Measurements from ENCODE around the gene MRPS26. TPM values are rescaled to one million over a fixed set of nuclear protein-coding genes. Genes with fewer than 3 reads are reported as not detected.
"Not testable (repeated sequence)": the region's sequence is repeated elsewhere in the genome, so short reads cannot be mapped to it uniquely, and the experiment has no call there.

Gene MRPS26
- total and polyA plus RNA-seq, 7 donors, result 33.5 to 71.7 (median 61.3) TPM

GRCh38 chr20:3051385-3052019 is 5.7 kb downstream of the MRPS26 start:
- no peak for DNase-seq
- Histone ChIP-seq H3K27me3 (no peaks in the 10 kb centered on the region), H3K4me1 (peaks cover 0 to 13% (median 11%) of the 10 kb centered on the region in 4 donors), H3K36me3 (peaks cover 0 to 33% (median 14%) of the 10 kb centered on the region in 4 donors), H3K9me3 (no peaks in the 10 kb centered on the region), H3K27ac (no peak overlapping the region), H3K4me3 (no peak overlapping the region)
- TF ChIP-seq EP300 (IDR thresholded peaks at IDR 0.05), result no peak
- TF ChIP-seq POLR2A (IDR thresholded peaks at IDR 0.05), result no peak
- TF ChIP-seq POLR2AphosphoS5 (IDR thresholded peaks at IDR 0.05), result no peak
- TF ChIP-seq, protein P1, sequence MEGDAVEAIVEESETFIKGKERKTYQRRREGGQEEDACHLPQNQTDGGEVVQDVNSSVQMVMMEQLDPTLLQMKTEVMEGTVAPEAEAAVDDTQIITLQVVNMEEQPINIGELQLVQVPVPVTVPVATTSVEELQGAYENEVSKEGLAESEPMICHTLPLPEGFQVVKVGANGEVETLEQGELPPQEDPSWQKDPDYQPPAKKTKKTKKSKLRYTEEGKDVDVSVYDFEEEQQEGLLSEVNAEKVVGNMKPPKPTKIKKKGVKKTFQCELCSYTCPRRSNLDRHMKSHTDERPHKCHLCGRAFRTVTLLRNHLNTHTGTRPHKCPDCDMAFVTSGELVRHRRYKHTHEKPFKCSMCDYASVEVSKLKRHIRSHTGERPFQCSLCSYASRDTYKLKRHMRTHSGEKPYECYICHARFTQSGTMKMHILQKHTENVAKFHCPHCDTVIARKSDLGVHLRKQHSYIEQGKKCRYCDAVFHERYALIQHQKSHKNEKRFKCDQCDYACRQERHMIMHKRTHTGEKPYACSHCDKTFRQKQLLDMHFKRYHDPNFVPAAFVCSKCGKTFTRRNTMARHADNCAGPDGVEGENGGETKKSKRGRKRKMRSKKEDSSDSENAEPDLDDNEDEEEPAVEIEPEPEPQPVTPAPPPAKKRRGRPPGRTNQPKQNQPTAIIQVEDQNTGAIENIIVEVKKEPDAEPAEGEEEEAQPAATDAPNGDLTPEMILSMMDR (IDR thresholded peaks at IDR 0.05), result no peak
- 72% methylated on average over 7 of the region's 7 CpGs for WGBS, 2 donors
- intact Hi-C loops (cut with DNase I), result no loop called here

GRCh38 chr20:3059489-3059888 is 13.6 kb downstream of the MRPS26 start:
- 89 to 93% methylated on average over 3 of the region's 3 CpGs for WGBS, 2 donors
- Histone ChIP-seq H3K4me3 (no peak overlapping the region), H3K4me1 (no peaks in the 10 kb centered on the region), H3K27me3 (no peaks in the 10 kb centered on the region), H3K36me3 (no peaks in the 10 kb centered on the region), H3K9me3 (no peaks in the 10 kb centered on the region), H3K27ac (no peak overlapping the region)
- DNase-seq, result no peak
- intact Hi-C loops (cut with DNase I), result no loop called here
- TF ChIP-seq, protein P1 (IDR thresholded peaks at IDR 0.05), result no peak
- no peak for TF ChIP-seq POLR2A (IDR thresholded peaks at IDR 0.05)
- TF ChIP-seq POLR2AphosphoS5 (IDR thresholded peaks at IDR 0.05), result no peak
- no peak for TF ChIP-seq EP300 (IDR thresholded peaks at IDR 0.05)

DNA sequence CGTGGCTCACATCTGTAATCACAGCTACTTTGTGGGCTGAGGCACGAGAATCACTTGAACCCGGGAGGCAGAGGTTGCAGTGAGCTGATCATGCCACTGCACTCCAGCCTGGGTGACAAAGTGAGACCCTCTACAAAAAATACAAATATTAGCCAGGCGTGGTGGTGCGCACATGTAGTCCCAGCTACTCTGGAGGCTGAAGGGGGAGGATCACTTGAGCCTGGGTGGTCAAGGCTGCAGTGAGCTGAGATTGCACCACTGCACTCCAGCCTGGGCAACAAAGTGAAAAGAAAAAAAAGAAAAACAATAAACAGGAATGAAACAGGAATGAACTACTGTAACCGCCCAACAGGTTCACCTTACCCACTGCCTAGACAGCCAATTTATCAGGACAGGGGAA is 18.3 kb downstream of the MRPS26 start:
- H3K4me1 ChIP-seq; H3K27ac ChIP-seq; DNase-seq; intact Hi-C loops (cut with DNase I); H3K9me3 ChIP-seq; H3K36me3 ChIP-seq; H3K4me3 ChIP-seq; H3K27me3 ChIP-seq: not testable (repeated sequence)
- WGBS, 2 donors, result 77 to 85% methylated on average over 6 of the region's 6 CpGs

- WGBS, 2 donors, result 62 to 83% methylated on average over 23 of the region's 23 CpGs
- H3K4me3 ChIP-seq, result no peak overlapping the region
- H3K9me3 ChIP-seq, result no peaks in the 10 kb centered on the region
- no peak overlapping the region for H3K27ac ChIP-seq
- H3K36me3 ChIP-seq, result no peaks in the 10 kb centered on the region
- H3K4me1 ChIP-seq, result peaks cover 0 to 12% (median 11%) of the 10 kb centered on the region in 4 donors
- TF ChIP-seq POLR2A (IDR thresholded peaks at IDR 0.05) (no peak), EP300 (IDR thresholded peaks at IDR 0.05) (no peak)
- TF ChIP-seq, protein P1 (IDR thresholded peaks at IDR 0.05), result no peak
- intact Hi-C loops (cut with DNase I), result no loop called here
- DNase-seq, result no peak
- peaks cover 12 to 24% (median 20%) of the 10 kb centered on the region in 3 donors for H3K27me3 ChIP-seq
Measured at GRCh38 chr20:3067139-3068014, 21.5 kb downstream of the MRPS26 start.

- no peak overlapping the region for H3K27ac ChIP-seq
- DNase-seq, result no peak
- H3K27me3 ChIP-seq, result peaks cover 19 to 31% (median 26%) of the 10 kb centered on the region in 3 donors
- H3K36me3 ChIP-seq, result no peaks in the 10 kb centered on the region
- peaks cover 0 to 13% (median 11%) of the 10 kb centered on the region in 4 donors for H3K4me1 ChIP-seq
- no peak overlapping the region for H3K4me3 ChIP-seq
- intact Hi-C loops (cut with DNase I), result no loop called here
- H3K9me3 ChIP-seq, result no peaks in the 10 kb centered on the region
- TF ChIP-seq, protein P1 (IDR thresholded peaks at IDR 0.05), result no peak
- TF ChIP-seq POLR2AphosphoS5 (IDR thresholded peaks at IDR 0.05) (no peak), POLR2A (IDR thresholded peaks at IDR 0.05) (no peak), EP300 (IDR thresholded peaks at IDR 0.05) (no peak)
- WGBS, 2 donors, result 61 to 68% methylated on average over 8 of the region's 8 CpGs
Measured at GRCh38 chr20:3068075-3068474, 22.2 kb downstream of the MRPS26 start.
